ENCODE data around the gene APOA5. TPM values are rescaled to one million over a fixed set of nuclear protein-coding genes. Genes with fewer than 3 reads are reported as not detected.

Gene APOA5
- total and polyA plus RNA-seq, 2 of the 8 experiments (the other 6 are each of a cell fraction or from before 2014, with no cell fraction given): 0.08 to 0.15 TPM

DNA sequence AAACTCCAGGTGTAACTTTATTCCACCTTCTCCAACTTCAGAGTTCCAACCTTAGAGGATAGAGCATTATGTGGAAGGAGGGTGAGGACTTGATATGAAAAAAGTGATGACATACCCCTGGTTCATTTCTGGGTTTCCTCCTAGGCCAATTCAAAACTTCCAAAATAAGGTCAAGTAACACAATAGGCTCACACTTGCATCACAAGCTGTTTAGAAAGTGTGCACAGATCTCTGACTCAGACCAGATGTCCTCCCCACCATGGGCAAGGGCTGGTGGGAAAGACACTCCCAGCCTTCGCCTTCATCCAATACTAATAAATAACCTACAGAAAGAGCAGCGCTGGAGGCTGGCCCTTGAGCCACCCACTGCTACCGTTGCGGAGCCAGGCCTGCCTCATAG lies 13.1 kb downstream of the APOA5 start:
- no peak overlapping the region for H2BK5ac ChIP-seq (ENCODE audit: low read depth, low read length)
- ChIA-PET POLR2A (ENCODE audit: partially characterized antibody) (interaction anchor here (0.6 to 2.6 kb wide), 3 partner anchors 9 to 64 kb away, joined by 4 to 7 read pairs (median 4); partner anchors contain the start of gene ZPR1), CTCF (ENCODE audit: partially characterized antibody) (interaction anchor here (1.6 kb wide), 1 partner anchor 9 kb away, joined by 4 read pairs; the partner anchor contains the start of gene ZPR1)
- DNase-seq (ENCODE audit: low read depth in 1 of 2, low spot score in 2 of 2): no peak
- peaks cover 2% of the 10 kb centered on the region in 2 experiments for H4K20me1 ChIP-seq (replicated peaks in 1 of 2; ENCODE audit: control insufficient read depth in 1 of 2, insufficient read depth in 2 of 2, low read length in 2 of 2)
- FAIRE-seq: no peak
- no peak overlapping the region for H3K27ac ChIP-seq (ENCODE audit: low read depth, low read length)
- H3K4me3 ChIP-seq (ENCODE audit: extremely low read depth in 1 of 4, insufficient read depth in 2 of 4, low read depth in 3 of 4, low read length in 4 of 4): no peak overlapping the region
- H3K79me2 ChIP-seq (ENCODE audit: control insufficient read depth in 1 of 2, insufficient read depth in 2 of 2, low read length in 2 of 2): no peaks in the 10 kb centered on the region
- H4K8ac ChIP-seq (ENCODE audit: extremely low read depth, insufficient read depth, low read length): no peak overlapping the region
- H3K27me3 ChIP-seq (replicated peaks in 1 of 4; ENCODE audit: control insufficient read depth in 3 of 4, extremely low read depth in 1 of 4, insufficient read depth in 3 of 4, low read length in 3 of 4): no peaks in the 10 kb centered on the region
- no peak overlapping the region for H2AFZ ChIP-seq (ENCODE audit: low read length)
- no peaks in the 10 kb centered on the region for H3K79me1 ChIP-seq (ENCODE audit: low read depth, low read length)
- H3K9ac ChIP-seq (replicated peaks in 1 of 4; ENCODE audit: extremely low read depth in 1 of 4, low read depth in 3 of 4, low read length in 3 of 4): no peak overlapping the region
- no peak for TF ChIP-seq POLR2A (IDR thresholded peaks at IDR 0.05; ENCODE audit: control extremely low read depth in 1 of 2, low read depth in 2 of 2, low read length in 2 of 2)
- TF ChIP-seq TEAD4 (IDR thresholded peaks at IDR 0.05; ENCODE audit: low read depth, low read length): no peak
- TF ChIP-seq SP1 (IDR thresholded peaks at IDR 0.05; ENCODE audit: low read depth, low read length): no peak
- H3K23me2 ChIP-seq (ENCODE audit: low read depth, low read length): no peaks in the 10 kb centered on the region
- H2AK5ac ChIP-seq (ENCODE audit: low read depth, low read length): no peak overlapping the region
- no peak overlapping the region for H2BK120ac ChIP-seq (replicated peaks; ENCODE audit: low read depth, low read length)
- no peaks in the 10 kb centered on the region for H3K4me1 ChIP-seq (replicated peaks in 1 of 4; ENCODE audit: control insufficient read depth in 3 of 4, insufficient read depth in 4 of 4, low read length in 3 of 4)
- no peaks in the 10 kb centered on the region for H3K9me3 ChIP-seq (ENCODE audit: insufficient read depth in 2 of 2, low read depth in 1 of 2, low read length in 1 of 2)
- no peak overlapping the region for H3K56ac ChIP-seq (replicated peaks; ENCODE audit: insufficient read length, low read depth, low read length)
- no peak overlapping the region for H3K23ac ChIP-seq (ENCODE audit: insufficient read length)
- H2BK15ac ChIP-seq (ENCODE audit: low read length): no peak overlapping the region
- H3K14ac ChIP-seq (ENCODE audit: insufficient read length): no peak overlapping the region
- no peak overlapping the region for H2BK12ac ChIP-seq (ENCODE audit: low read depth, low read length)
- H3K4ac ChIP-seq (replicated peaks; ENCODE audit: insufficient read length, low read depth, low read length): no peak overlapping the region
- no peak overlapping the region for H4K5ac ChIP-seq (ENCODE audit: insufficient read length, low read depth, low read length)
- no peak overlapping the region for H4K91ac ChIP-seq (replicated peaks; ENCODE audit: insufficient read length, low read length)
- no peak overlapping the region for H3K18ac ChIP-seq (ENCODE audit: extremely low read depth, low read length)
- no peak overlapping the region for H3K4me2 ChIP-seq (ENCODE audit: insufficient read depth in 1 of 2, low read depth in 2 of 2, low read length in 2 of 2)
- peaks cover 32 to 66% (median 46%) of the 10 kb centered on the region in 4 experiments for H3K36me3 ChIP-seq (ENCODE audit: control insufficient read depth in 2 of 4, insufficient read depth in 4 of 4, low read length in 3 of 4)
- 83% methylated on average over 4 of the region's 4 CpGs; no CpG with 5 or more reads in 1 of the 2 experiments for WGBS, 2 experiments (ENCODE audit: extremely low coverage in 1 of 2, insufficient coverage in 1 of 2, insufficient read length in 1 of 2, insufficient replicate concordance in 2 of 2, low coverage in 1 of 2, low lambda C conversion rate in 2 of 2, missing lambda C conversion rate in 1 of 2)
- H2BK20ac ChIP-seq (ENCODE audit: low read length): no peak overlapping the region

All from H1 (cell line).